ENCODE results near the gene MRPL53.

The MRPL53 gene

GRCh38 chr2:74423231-74424095, 49.0 kb downstream of the MRPL53 start:
- H3K27me3 ChIP-seq = peaks cover 0 to 16% (median 11%) of the 10 kb centered on the region in 11 experiments; a peak in 14 of 22 replicates
- H4K20me1 ChIP-seq = peaks cover 0 to 3% (median 0%) of the 10 kb centered on the region in 11 experiments; a peak in 1 of 22 replicates
- peaks cover 36 to 46% (median 38%) of the 10 kb centered on the region in 11 experiments for H3K36me3 ChIP-seq
- H3K4me3 ChIP-seq = no peak overlapping the region
- no peak for TF ChIP-seq Cebpa-rat (IDR thresholded peaks at IDR 0.05)
- H3K9ac ChIP-seq = no peak overlapping the region
- peak overlapping the region in 2 of 11 experiments; percentile 91 to 95; a peak in 2 of 22 replicates for H3K4me2 ChIP-seq
- H3K27ac ChIP-seq = no peak overlapping the region
- H3K9me3 ChIP-seq (replicated peaks in 1 of 11) = no peaks in the 10 kb centered on the region
- peaks cover 30 to 46% (median 34%) of the 10 kb centered on the region in 10 experiments for H3K4me1 ChIP-seq
